ENCODE results near the gene B4GALT2. TPM values are rescaled to one million over a fixed set of nuclear protein-coding genes. Genes with fewer than 3 reads are reported as not detected.

B4GALT2 gene
- total and polyA plus RNA-seq, 10 of the 15 experiments (the other 5 are each of a cell fraction or from before 2014, with no cell fraction given): 0.98 to 61.0 (median 23.4) TPM

GRCh38 chr1:43952731-43953346 is 26.2 kb upstream of the B4GALT2 start:
- Histone ChIP-seq H3K4me1 (ENCODE audit: control insufficient read depth, insufficient read depth, low read length) (peaks cover 6% of the 10 kb centered on the region), H4K20me1 (ENCODE audit: control insufficient read depth, insufficient read depth) (no peaks in the 10 kb centered on the region), H3K36me3 (ENCODE audit: control insufficient read depth in 2 of 2, insufficient read depth in 2 of 2, low read length in 1 of 2) (peaks cover 0 to 10% of the 10 kb centered on the region in 2 experiments; a peak in 1 of 4 replicates), H2AFZ (ENCODE audit: control insufficient read depth, low read depth, low read length) (no peak overlapping the region), H3K4me2 (ENCODE audit: control insufficient read depth, insufficient read depth) (no peak overlapping the region), H3K79me2 (ENCODE audit: control insufficient read depth, insufficient read depth, low read length) (peaks cover 5% of the 10 kb centered on the region), H3K9ac (ENCODE audit: control insufficient read depth, insufficient read depth, low read length) (no peak overlapping the region), H3K27me3 (replicated peaks in 1 of 2; ENCODE audit: control insufficient read depth in 2 of 2, insufficient read depth in 2 of 2, low read length in 1 of 2) (no peaks in the 10 kb centered on the region), H3K9me3 (replicated peaks; ENCODE audit: control insufficient read depth, insufficient read depth, low read length) (no peaks in the 10 kb centered on the region), H3K27ac (ENCODE audit: control insufficient read depth, insufficient read depth) (no peak overlapping the region), H3K4me3 (no peak overlapping the region)
- ChIA-PET SMC1A (ENCODE audit: uncharacterized antibody, unreplicated experiment) (interaction anchor here (0.9 to 1.7 kb wide), 4 partner anchors 18 to 187 kb away, joined by 3 to 8 read pairs (median 4); no protein-coding TSS in a partner anchor), RAD21 (ENCODE audit: unreplicated experiment) (interaction anchor here (1.3 kb wide), 1 partner anchor 52 kb away, joined by 4 read pairs; no protein-coding TSS in a partner anchor), POLR2A (interaction anchor here (0.6 to 1.0 kb wide), 2 partner anchors 17 to 583 kb away, joined by 3 to 6 read pairs; partner anchors contain the start of gene DPH2), CTCF (interaction anchor here (1.1 kb wide), 1 partner anchor 18 kb away, joined by 4 read pairs; no protein-coding TSS in a partner anchor)
- BruUV-seq (replicated peaks): no TSS peak
- FAIRE-seq: no peak
- in situ Hi-C loops (cut with MboI) (no loop called here), intact Hi-C loops (cut with micrococcal nuclease; ENCODE audit: unreplicated experiment) (no loop called here)
- ATAC-seq: no peak
- WGBS (ENCODE audit: insufficient coverage, insufficient replicate concordance, low lambda C conversion rate, missing lambda C conversion rate): 91% methylated on average over 8 of the region's 8 CpGs
- DNase-seq (ENCODE audit: low read depth, low spot score): no peak
- TF ChIP-seq FOXK2 (IDR thresholded peaks at IDR 0.05) (no peak), ZNF384 (IDR thresholded peaks at IDR 0.05; ENCODE audit: borderline replicate concordance, low read depth, low read length) (no peak), BMI1 (IDR thresholded peaks at IDR 0.05; ENCODE audit: borderline replicate concordance) (no peak), PKNOX1 (IDR thresholded peaks at IDR 0.05) (no peak), MTA2 (IDR thresholded peaks at IDR 0.05; ENCODE audit: low read depth) (no peak), CHD2 (IDR thresholded peaks at IDR 0.05; ENCODE audit: borderline replicate concordance, low read depth, low read length) (no peak), JUNB (IDR thresholded peaks at IDR 0.05) (no peak), ATF2 (IDR thresholded peaks at IDR 0.05; ENCODE audit: low read length) (no peak), SMARCA5 (IDR thresholded peaks at IDR 0.05) (no peak), NFXL1 (IDR thresholded peaks at IDR 0.05; ENCODE audit: borderline replicate concordance) (no peak), NRF1 (conservative IDR thresholded peaks at IDR 0.05; ENCODE audit: low read depth, low read length) (no peak), IKZF2 (IDR thresholded peaks at IDR 0.05) (no peak), EED (IDR thresholded peaks at IDR 0.05; ENCODE audit: low read depth) (no peak), CUX1 (IDR thresholded peaks at IDR 0.05; ENCODE audit: insufficient replicate concordance, low read depth, low read length) (no peak), EZH2 (IDR thresholded peaks at IDR 0.05; ENCODE audit: borderline replicate concordance, control insufficient read depth, low read depth, low read length) (no peak)

All from GM12878 (cell line).